Measurements from ENCODE around the gene ASB16. TPM values are rescaled to one million over a fixed set of nuclear protein-coding genes. Genes with fewer than 3 reads are reported as not detected.

ASB16 gene
- total RNA-seq, 1 donor = not detected

- H3K4me2 ChIP-seq (ENCODE audit: insufficient read depth, low read length) = no peak overlapping the region
- H2AFZ ChIP-seq (ENCODE audit: low read length) = no peak overlapping the region
- H3K79me2 ChIP-seq (ENCODE audit: insufficient read depth, low read length) = peaks cover 42% of the 10 kb centered on the region
Measured at GRCh38 chr17:44183024-44183423, 12.5 kb downstream of the ASB16 start.

GRCh38 chr17:44184212-44184810, 13.8 kb downstream of the ASB16 start:
- Histone ChIP-seq H3K4me3 (ENCODE audit: insufficient read depth, low read length) (no peak overlapping the region), H3K27ac (ENCODE audit: low read depth, low read length) (no peak overlapping the region), H2AFZ (ENCODE audit: low read length) (no peak overlapping the region), H4K20me1 (ENCODE audit: insufficient read depth, low read length) (peaks cover 14% of the 10 kb centered on the region), H3K36me3 (ENCODE audit: insufficient read depth, low read length) (peaks cover 13% of the 10 kb centered on the region), H3K9me3 (ENCODE audit: low read depth, low read length) (no peaks in the 10 kb centered on the region), H3K27me3 (ENCODE audit: insufficient read depth, low read length) (no peaks in the 10 kb centered on the region), H3K79me2 (ENCODE audit: insufficient read depth, low read length) (peaks cover 55% of the 10 kb centered on the region), H3K4me1 (ENCODE audit: insufficient read depth, low read length) (peaks cover 11% of the 10 kb centered on the region), H3K4me2 (ENCODE audit: insufficient read depth, low read length) (no peak overlapping the region)
- DNase-seq (ENCODE audit: insufficient read length, low spot score, missing footprints) = no peak
- TF ChIP-seq CTCF (IDR thresholded peaks at IDR 0.05; ENCODE audit: extremely low read depth, low read depth, low read length) = no peak

More at GRCh38 chr17:44183024-44183423, 12.5 kb downstream of the ASB16 start:
- Histone ChIP-seq H3K36me3 (ENCODE audit: insufficient read depth, low read length) (peaks cover 18% of the 10 kb centered on the region), H3K4me1 (ENCODE audit: insufficient read depth, low read length) (peaks cover 7% of the 10 kb centered on the region), H4K20me1 (ENCODE audit: insufficient read depth, low read length) (peaks cover 11% of the 10 kb centered on the region), H3K27me3 (ENCODE audit: insufficient read depth, low read length) (no peaks in the 10 kb centered on the region), H3K9me3 (ENCODE audit: low read depth, low read length) (no peaks in the 10 kb centered on the region), H3K27ac (ENCODE audit: low read depth, low read length) (no peak overlapping the region), H3K4me3 (ENCODE audit: insufficient read depth, low read length) (no peak overlapping the region)
- DNase-seq (ENCODE audit: insufficient read length, low spot score, missing footprints) = peak; percentile 25
- no peak for TF ChIP-seq CTCF (IDR thresholded peaks at IDR 0.05; ENCODE audit: extremely low read depth, low read depth, low read length)

- no peak for TF ChIP-seq CTCF (IDR thresholded peaks at IDR 0.05; ENCODE audit: extremely low read depth, low read depth, low read length)
- Histone ChIP-seq H3K4me1 (ENCODE audit: insufficient read depth, low read length) (peaks cover 11% of the 10 kb centered on the region), H3K27ac (ENCODE audit: low read depth, low read length) (peak within 1 kb of the TSS; percentile 99), H2AFZ (ENCODE audit: low read length) (peak within 1 kb of the TSS; percentile 97), H4K20me1 (ENCODE audit: insufficient read depth, low read length) (peaks cover 14% of the 10 kb centered on the region), H3K27me3 (ENCODE audit: insufficient read depth, low read length) (no peaks in the 10 kb centered on the region), H3K36me3 (ENCODE audit: insufficient read depth, low read length) (peaks cover 27% of the 10 kb centered on the region), H3K4me2 (ENCODE audit: insufficient read depth, low read length) (peak within 1 kb of the TSS; percentile 94), H3K4me3 (ENCODE audit: insufficient read depth, low read length) (peak within 1 kb of the TSS; percentile 100), H3K79me2 (ENCODE audit: insufficient read depth, low read length) (peaks cover 55% of the 10 kb centered on the region), H3K9me3 (ENCODE audit: low read depth, low read length) (no peaks in the 10 kb centered on the region)
- peak; percentile 100 for DNase-seq (ENCODE audit: insufficient read length, low spot score, missing footprints)
Measured at GRCh38 chr17:44186307-44187130, 16.0 kb downstream of the ASB16 start, which contains the start of gene TMUB2. TSS of gene TMUB2 (plus strand) at chr17:44186972. CDS start at chr17:44187709, 737 bp downstream.

Data from osteoblast (primary cell).